HG03159 (cell line): ENCODE data around the gene ZNF30.
"Not testable (repeated sequence)": the region's sequence is repeated elsewhere in the genome, so short reads cannot be mapped to it uniquely, and the experiment has no call there.

Source experiments
- ATAC-seq: cut with Tn5 transposase; IDR thresholded peaks from one replicate; pipeline ENCODE4 v1.9.1; 2021; ENCODE audit warnings: mild to moderate bottlenecking, moderate library complexity; ENCODE audit not compliant: unreplicated experiment

ZNF30 gene

DNA sequence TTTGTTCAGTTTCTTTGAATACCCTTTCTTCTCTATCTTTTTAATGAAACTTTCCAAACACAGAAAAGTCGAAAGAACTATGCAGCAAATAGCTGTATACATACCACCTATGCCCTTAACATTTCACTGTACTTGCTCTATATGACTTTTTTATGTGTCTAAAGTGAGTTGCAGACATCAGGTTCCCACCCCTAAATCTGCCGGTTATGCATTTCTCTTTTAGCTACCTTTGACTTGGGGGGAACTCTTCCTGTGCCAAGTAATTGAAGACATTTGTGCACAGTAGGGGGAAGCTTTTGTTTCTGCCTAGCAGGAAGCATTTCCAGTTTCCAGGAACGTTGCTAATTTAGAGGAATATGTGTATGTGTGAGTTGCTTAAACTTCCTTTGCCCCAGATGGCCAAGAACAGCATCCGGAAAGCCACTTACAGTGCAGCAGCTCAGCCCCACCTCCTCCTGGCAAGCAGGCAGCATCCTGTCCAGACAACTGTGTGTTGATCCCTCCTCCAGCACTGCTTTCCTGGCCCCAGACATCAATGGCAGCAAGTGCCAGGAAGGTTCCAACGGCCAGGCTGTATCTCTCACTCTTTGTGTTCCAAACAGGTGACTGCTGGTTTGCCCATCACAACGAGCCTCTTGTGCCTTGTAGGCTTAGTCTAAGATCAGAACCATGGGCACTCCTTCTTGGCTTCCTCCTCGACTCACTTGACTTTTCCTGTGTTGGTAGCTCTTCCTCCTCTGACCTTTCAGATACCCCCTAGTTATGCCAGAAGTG is 58.7 kb downstream of the ZNF30 start:
- ATAC-seq, result no peak

- ATAC-seq, result no peak
Measured at GRCh38 chr19:34988119-34988518, 61.4 kb downstream of the ZNF30 start.

DNA sequence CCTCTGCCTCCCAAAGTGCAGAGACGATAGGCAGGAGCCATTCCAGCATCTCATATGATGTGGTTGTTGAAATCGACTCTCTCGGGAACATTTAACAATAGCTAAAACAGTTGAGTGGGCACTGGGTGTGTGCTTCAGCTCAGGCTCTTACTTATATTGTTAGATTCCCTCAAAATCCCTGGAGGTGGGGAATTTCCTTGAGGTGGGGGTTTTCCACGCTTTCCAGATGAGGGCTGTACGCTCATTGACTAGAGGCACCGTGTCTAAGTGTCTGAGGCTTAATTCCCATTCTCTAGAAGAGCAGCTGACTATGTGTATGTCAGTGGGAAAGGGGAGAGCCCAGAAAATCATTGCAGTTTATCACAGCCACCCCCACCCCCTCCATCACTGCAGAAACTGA is 62.6 kb downstream of the ZNF30 start:
- no peak for ATAC-seq

GRCh38 chr19:34990578-34991192 is 64.0 kb downstream of the ZNF30 start:
- no peak for ATAC-seq

GRCh38 chr19:34991542-34992333 is 65.0 kb downstream of the ZNF30 start:
- no peak for ATAC-seq

- ATAC-seq, result not testable (repeated sequence)
Measured at GRCh38 chr19:34992582-34992981, 65.9 kb downstream of the ZNF30 start.

GRCh38 chr19:34994286-34994642 is 67.6 kb downstream of the ZNF30 start:
- no peak for ATAC-seq
